HFFc6 (cell line): Measurements from ENCODE around the gene GRIN3A. TPM values are rescaled to one million over a fixed set of nuclear protein-coding genes. Genes with fewer than 3 reads are reported as not detected.
A peak's percentile ranks its signal among the peaks of the same experiment; 100 is the strongest.

Experiments used
- DNase-seq: peaks from one replicate; pipeline ENCODE4 v3.0.0-alpha.2; 2018
- H3K27ac Mint-ChIP-seq: 2 replicates; pipeline ENCODE4 v1.8.0; 2020; ENCODE audit warnings: mild to moderate bottlenecking, mixed read lengths
- H3K27me3 Mint-ChIP-seq: 2 replicates; pipeline ENCODE4 v1.8.0; 2021; ENCODE audit warnings: mild to moderate bottlenecking, moderate library complexity, mixed read lengths; ENCODE audit not compliant: insufficient read depth
- H3K36me3 Mint-ChIP-seq: 2 replicates; pipeline ENCODE4 v1.8.0; 2021; ENCODE audit warnings: low read depth, mixed read lengths
- H3K4me1 Mint-ChIP-seq: 2 replicates; pipeline ENCODE4 v1.8.0; 2020; ENCODE audit warnings: low read depth, mixed read lengths
- H3K4me3 Mint-ChIP-seq: 2 replicates; pipeline ENCODE4 v1.8.0; 2020; ENCODE audit warnings: mild to moderate bottlenecking, moderate library complexity, mixed read lengths
- H3K9me3 Mint-ChIP-seq: 2 replicates; pipeline ENCODE4 v1.8.0; 2020; ENCODE audit warnings: mild to moderate bottlenecking, mixed read lengths
- CTCF ChIP-seq: fragments of 200-600 bp; sonication (generic); IDR thresholded peaks from 2 replicates; pipeline ENCODE4 v1.5.0; 2021; ENCODE audit warnings: antibody characterized with exemption, mild to moderate bottlenecking
- total RNA-seq, 6 experiments: library from RNA; stranded (reverse); fragmentation: NEBNext Ultra II Directional; extraction: Animal tissue kit (Norgen Biotek cat#: 25700); gene quantifications; 2 replicates in 1 of 6; 3 replicates in 5 of 6; pipeline ENCODE4 v1.2.3, GENCODE V29; 2021

The GRIN3A gene
- total RNA-seq, 6 experiments from 2014 or later, result not detected

GRCh38 chr9:101587332-101588043, 151.0 kb downstream of the GRIN3A start:
- Mint-ChIP-seq H3K9me3 (no peaks in the 10 kb centered on the region), H3K27me3 (0 out of 2 replicates have a peak, but pooled peaks cover 4% of the 10 kb centered on the region), H3K27ac (no peak overlapping the region), H3K4me3 (no peak overlapping the region), H3K36me3 (no peaks in the 10 kb centered on the region), H3K4me1 (peaks cover 24% of the 10 kb centered on the region)
- no peak for DNase-seq
- TF ChIP-seq CTCF, result no peak

DNA sequence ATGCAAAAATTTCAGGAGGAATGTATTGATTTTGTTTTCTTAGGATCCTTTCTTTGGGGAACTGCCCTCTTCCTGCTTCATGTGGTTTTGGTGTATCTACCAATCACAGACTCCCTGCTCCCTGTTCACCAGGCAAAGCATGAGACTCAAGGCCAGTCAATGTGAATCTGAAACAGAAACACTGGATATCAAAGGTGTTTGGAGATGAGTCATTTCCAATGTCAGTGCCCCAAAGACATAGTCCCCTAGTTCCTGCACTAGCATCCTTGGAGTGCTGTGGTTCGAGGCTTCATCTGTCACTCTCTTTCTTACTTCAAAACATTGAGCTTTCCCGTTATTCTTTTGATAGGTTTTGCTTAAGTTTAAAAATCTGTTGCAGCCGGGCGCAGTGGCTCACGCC, 151.8 kb downstream of the GRIN3A start:
- no peak for DNase-seq
- H3K4me3 Mint-ChIP-seq, result no peak overlapping the region
- 0 out of 2 replicates have a peak, but pooled peaks cover 4% of the 10 kb centered on the region for H3K27me3 Mint-ChIP-seq
- H3K27ac Mint-ChIP-seq, result no peak overlapping the region
- peaks cover 30% of the 10 kb centered on the region for H3K4me1 Mint-ChIP-seq
- TF ChIP-seq CTCF, result no peak
- H3K9me3 Mint-ChIP-seq, result no peaks in the 10 kb centered on the region
- no peaks in the 10 kb centered on the region for H3K36me3 Mint-ChIP-seq

DNA sequence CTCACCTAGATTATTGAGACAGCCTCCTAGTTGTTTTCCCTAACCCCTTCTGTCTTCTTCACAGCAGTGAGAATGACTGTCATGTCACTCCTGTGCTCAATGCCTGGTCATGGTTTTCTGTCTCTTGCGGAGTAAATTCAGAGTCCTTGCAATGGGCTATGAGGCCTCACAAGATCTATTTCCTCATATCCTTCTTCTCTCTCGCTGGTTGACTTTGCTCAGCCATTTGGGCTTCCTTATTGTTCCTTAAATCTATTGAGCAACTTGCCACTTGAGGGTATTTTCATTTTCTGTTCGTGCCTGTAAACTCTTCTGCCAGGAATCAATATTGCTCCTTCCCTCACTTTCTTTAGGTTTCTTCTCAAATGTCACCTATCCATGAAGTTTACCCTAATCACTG, 152.7 kb downstream of the GRIN3A start:
- peaks cover 29% of the 10 kb centered on the region for H3K4me1 Mint-ChIP-seq
- no peak overlapping the region for H3K4me3 Mint-ChIP-seq
- H3K27me3 Mint-ChIP-seq, result peaks cover 4% of the 10 kb centered on the region; the same call in 1 of the 2 replicates
- no peak for DNase-seq
- TF ChIP-seq CTCF, result no peak
- no peak overlapping the region for H3K27ac Mint-ChIP-seq
- no peaks in the 10 kb centered on the region for H3K9me3 Mint-ChIP-seq
- no peaks in the 10 kb centered on the region for H3K36me3 Mint-ChIP-seq

- Mint-ChIP-seq H3K4me1 (peaks cover 18% of the 10 kb centered on the region), H3K27me3 (peaks cover 7% of the 10 kb centered on the region), H3K36me3 (no peaks in the 10 kb centered on the region), H3K27ac (peak overlapping the region; percentile 56), H3K9me3 (no peaks in the 10 kb centered on the region), H3K4me3 (no peak overlapping the region)
- DNase-seq, result peak; percentile 83
- TF ChIP-seq CTCF, result no peak
These were observed 155.9 kb downstream of the GRIN3A start for GRCh38 chr9:101582553-101582952.

GRCh38 chr9:101579711-101580545, 158.5 kb downstream of the GRIN3A start:
- H3K4me1 Mint-ChIP-seq, result peaks cover 19% of the 10 kb centered on the region

More at GRCh38 chr9:101579711-101580545, 158.5 kb downstream of the GRIN3A start:
- Mint-ChIP-seq H3K27ac (no peak overlapping the region), H3K36me3 (no peaks in the 10 kb centered on the region), H3K27me3 (peaks cover 3% of the 10 kb centered on the region), H3K4me3 (no peak overlapping the region), H3K9me3 (no peaks in the 10 kb centered on the region)
- no peak for TF ChIP-seq CTCF
- no peak for DNase-seq
